ENCODE measurements around the gene POFUT2.

POFUT2 gene

DNA sequence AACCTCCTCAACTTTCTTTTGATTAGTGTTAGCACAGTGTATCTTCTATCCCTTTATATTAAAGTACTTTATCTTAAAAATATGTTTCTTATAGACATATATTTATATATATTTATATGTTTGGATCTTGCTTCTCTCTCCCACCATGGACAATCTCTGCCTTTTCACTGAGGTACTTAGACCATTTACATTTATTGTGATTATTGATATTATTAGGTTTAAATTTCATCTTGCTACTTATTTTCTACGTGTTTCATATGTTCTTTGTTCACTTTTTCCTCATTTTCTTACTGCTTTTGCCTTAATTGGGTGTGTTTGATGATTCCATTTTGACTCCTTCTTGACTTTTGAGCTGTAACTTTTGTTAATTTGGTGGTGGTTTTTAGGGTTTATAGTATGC is 70.7 kb downstream of the POFUT2 start:
- Histone ChIP-seq H3K4me3 (ENCODE audit: insufficient read depth, low read depth, low read length) (no peak overlapping the region), H3K4me1 (ENCODE audit: control insufficient read depth, insufficient read depth, low read length) (no peaks in the 10 kb centered on the region), H3K9me3 (ENCODE audit: control insufficient read depth, low read length) (no peaks in the 10 kb centered on the region), H3K27ac (ENCODE audit: insufficient read depth, low read depth, low read length, poor library complexity, severe bottlenecking) (no peak overlapping the region), H3K27me3 (ENCODE audit: control insufficient read depth, insufficient read depth, low read length, poor library complexity, severe bottlenecking) (no peaks in the 10 kb centered on the region), H3K36me3 (ENCODE audit: control insufficient read depth, insufficient read depth, low read length) (no peaks in the 10 kb centered on the region)
- no CpG with 5 or more reads among the region's 1 CpG for WGBS, 2 experiments

DNA sequence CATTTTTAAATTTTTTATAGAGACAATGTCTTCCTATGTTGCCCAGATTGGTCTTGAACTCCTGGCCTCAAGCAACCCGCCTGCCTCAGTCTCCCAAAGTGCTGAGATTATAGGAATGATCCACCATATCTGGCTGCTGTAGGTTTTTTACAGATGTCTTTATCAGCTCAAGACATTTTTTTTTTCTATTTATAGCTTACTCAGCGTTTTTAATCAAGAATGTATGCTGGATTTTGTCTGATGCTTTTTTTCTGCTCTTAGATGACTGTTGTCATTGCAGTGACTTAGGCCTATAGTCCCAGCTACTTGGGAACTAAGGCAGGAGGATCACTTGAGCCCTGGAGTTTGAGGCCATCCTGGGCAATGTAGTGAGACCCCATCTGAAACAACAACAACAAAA is 72.5 kb downstream of the POFUT2 start:
- WGBS, 2 experiments = 87 to 90% methylated on average over 2 of the region's 2 CpGs
- Histone ChIP-seq H3K27me3 (ENCODE audit: control insufficient read depth, insufficient read depth, low read length, poor library complexity, severe bottlenecking) (no peaks in the 10 kb centered on the region), H3K9me3 (ENCODE audit: control insufficient read depth, low read length) (no peaks in the 10 kb centered on the region), H3K4me1 (ENCODE audit: control insufficient read depth, insufficient read depth, low read length) (no peaks in the 10 kb centered on the region), H3K27ac (ENCODE audit: insufficient read depth, low read depth, low read length, poor library complexity, severe bottlenecking) (no peak overlapping the region), H3K36me3 (ENCODE audit: control insufficient read depth, insufficient read depth, low read length) (no peaks in the 10 kb centered on the region), H3K4me3 (ENCODE audit: insufficient read depth, low read depth, low read length) (no peak overlapping the region)

All from ectodermal cell (in vitro differentiated cells).